ENCODE data around the gene RELA.

RELA gene

GRCh38 chr11:65611758-65612603 is 50.7 kb downstream of the RELA start:
- H3K4me3 ChIP-seq (replicated peaks; ENCODE audit: insufficient read depth, low read length) = peak overlapping the region; percentile 88
- DNase-seq (ENCODE audit: low read depth in 1 of 2, low spot score in 1 of 2) = no peak

GRCh38 chr11:65611028-65611757 is 51.5 kb downstream of the RELA start:
- peak; percentile 56 to 85 for DNase-seq (ENCODE audit: low read depth in 1 of 2, low spot score in 1 of 2)
- H3K27me3 ChIP-seq (ENCODE audit: insufficient read depth, poor library complexity, severe bottlenecking) = no peaks in the 10 kb centered on the region
- H3K27ac ChIP-seq (replicated peaks) = peak overlapping the region; percentile 58
- TF ChIP-seq POLR2AphosphoS5 (IDR thresholded peaks at IDR 0.05; ENCODE audit: low read depth) (no peak; the same call in 1 of the 2 replicates), REST (IDR thresholded peaks at IDR 0.05; ENCODE audit: insufficient replicate concordance, low read depth) (no peak), SPI1 (IDR thresholded peaks at IDR 0.05; ENCODE audit: borderline replicate concordance, low read depth) (peak; percentile 95)
- H3K4me3 ChIP-seq (replicated peaks; ENCODE audit: insufficient read depth, low read length) = peak overlapping the region; percentile 88

More at GRCh38 chr11:65611758-65612603, 50.7 kb downstream of the RELA start:
- H3K27me3 ChIP-seq (ENCODE audit: insufficient read depth, poor library complexity, severe bottlenecking) = no peaks in the 10 kb centered on the region
- TF ChIP-seq SPI1 (IDR thresholded peaks at IDR 0.05; ENCODE audit: borderline replicate concordance, low read depth) (no peak), POLR2AphosphoS5 (IDR thresholded peaks at IDR 0.05; ENCODE audit: low read depth) (no peak)
- H3K27ac ChIP-seq (replicated peaks) = peak overlapping the region; percentile 58

- Histone ChIP-seq H3K4me3 (replicated peaks; ENCODE audit: insufficient read depth, low read length) (peak overlapping the region; percentile 88), H3K27me3 (ENCODE audit: insufficient read depth, poor library complexity, severe bottlenecking) (no peaks in the 10 kb centered on the region), H3K27ac (replicated peaks) (peak overlapping the region; percentile 58)
- DNase-seq (ENCODE audit: low read depth in 1 of 2, low spot score in 1 of 2) = no peak
- no peak for TF ChIP-seq REST (IDR thresholded peaks at IDR 0.05; ENCODE audit: insufficient replicate concordance, low read depth)
- TF ChIP-seq CTCF (IDR thresholded peaks at IDR 0.05; ENCODE audit: insufficient read depth, low read length) = no peak
- TF ChIP-seq SPI1 (IDR thresholded peaks at IDR 0.05; ENCODE audit: borderline replicate concordance, low read depth) = no peak
- TF ChIP-seq POLR2AphosphoS5 (IDR thresholded peaks at IDR 0.05; ENCODE audit: low read depth) = no peak
- no peak for TF ChIP-seq GABPA (IDR thresholded peaks at IDR 0.05; ENCODE audit: low read depth)
Observed at GRCh38 chr11:65610404-65610803, 52.3 kb downstream of the RELA start.

GRCh38 chr11:65609665-65610064 is 53.1 kb downstream of the RELA start:
- no peak for DNase-seq (ENCODE audit: low read depth in 1 of 2, low spot score in 1 of 2)
- Histone ChIP-seq H3K27ac (replicated peaks) (no peak overlapping the region), H3K27me3 (ENCODE audit: insufficient read depth, poor library complexity, severe bottlenecking) (no peaks in the 10 kb centered on the region), H3K4me3 (replicated peaks; ENCODE audit: insufficient read depth, low read length) (no peak overlapping the region)
- TF ChIP-seq POLR2AphosphoS5 (IDR thresholded peaks at IDR 0.05; ENCODE audit: low read depth) (no peak), REST (IDR thresholded peaks at IDR 0.05; ENCODE audit: insufficient replicate concordance, low read depth) (no peak), GABPA (IDR thresholded peaks at IDR 0.05; ENCODE audit: low read depth) (no peak), SPI1 (IDR thresholded peaks at IDR 0.05; ENCODE audit: borderline replicate concordance, low read depth) (no peak), CTCF (IDR thresholded peaks at IDR 0.05; ENCODE audit: insufficient read depth, low read length) (no peak)

All from HL-60 (cell line).